Measurements from ENCODE around the gene PIGC.

PIGC gene

DNA sequence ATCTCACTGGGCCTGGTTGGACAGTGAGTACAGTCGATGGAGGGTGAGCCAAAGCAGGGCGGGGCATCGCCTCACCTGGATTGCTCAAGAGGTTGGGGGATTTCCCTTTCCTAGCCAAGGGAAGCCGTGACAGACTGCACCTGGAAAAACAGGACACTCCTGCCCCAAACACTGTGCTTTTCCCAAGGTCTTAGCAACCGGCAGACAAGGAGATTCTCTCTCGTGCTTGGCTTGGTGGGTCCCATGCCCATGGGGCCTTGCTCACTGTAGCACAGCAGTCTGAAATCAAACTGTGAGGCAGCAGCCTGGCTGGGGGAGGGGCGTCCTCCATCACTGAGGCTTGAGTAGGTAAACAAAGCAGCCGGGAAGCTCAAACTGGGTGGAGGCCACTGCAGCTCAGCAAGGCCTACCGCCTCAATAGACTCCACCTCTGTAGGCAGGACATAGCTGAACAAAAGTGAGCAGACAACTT lies 12.1 kb downstream of the PIGC start:
- no peak for DNase-seq (ENCODE audit: low read depth in 2 of 3, low spot score in 2 of 3)

DNA sequence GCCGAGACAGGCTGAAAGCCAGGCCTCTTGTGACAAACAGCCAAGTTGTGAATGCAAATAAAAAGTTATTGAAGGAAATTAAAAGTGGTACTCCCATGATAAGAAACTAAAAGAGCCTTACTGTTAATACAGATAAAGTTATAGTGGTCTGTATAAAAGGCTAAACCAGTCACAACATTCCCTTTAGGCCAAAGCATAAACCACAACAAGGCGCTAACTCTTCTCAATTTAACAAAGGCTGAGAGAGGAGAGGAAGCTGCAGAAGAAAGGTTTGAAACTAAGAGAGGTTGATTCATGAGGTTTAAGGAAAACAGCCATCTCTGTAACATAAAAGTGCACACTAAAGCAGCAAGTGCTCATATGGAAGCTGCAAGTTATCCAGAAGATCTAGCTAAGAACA lies 12.7 kb downstream of the PIGC start:
- no peak for DNase-seq (ENCODE audit: low read depth in 2 of 3, low spot score in 2 of 3)

DNA sequence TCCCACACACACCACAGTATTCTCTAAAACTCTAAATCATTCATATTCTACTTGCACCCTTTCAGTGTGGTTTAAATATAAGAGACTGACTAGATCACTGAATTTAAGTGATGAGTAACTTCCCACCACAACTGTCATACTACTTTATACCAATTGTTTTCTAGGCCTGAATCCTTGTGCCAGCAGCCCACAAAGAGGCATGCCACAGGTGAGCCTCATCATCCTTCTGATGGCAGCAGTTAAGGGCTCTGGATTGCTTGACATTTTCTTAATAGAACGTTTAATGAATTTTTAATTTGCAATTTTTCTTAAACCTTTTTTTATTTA lies 13.8 kb downstream of the PIGC start:
- no peak for DNase-seq (ENCODE audit: low read depth in 2 of 3, low spot score in 2 of 3)

DNA sequence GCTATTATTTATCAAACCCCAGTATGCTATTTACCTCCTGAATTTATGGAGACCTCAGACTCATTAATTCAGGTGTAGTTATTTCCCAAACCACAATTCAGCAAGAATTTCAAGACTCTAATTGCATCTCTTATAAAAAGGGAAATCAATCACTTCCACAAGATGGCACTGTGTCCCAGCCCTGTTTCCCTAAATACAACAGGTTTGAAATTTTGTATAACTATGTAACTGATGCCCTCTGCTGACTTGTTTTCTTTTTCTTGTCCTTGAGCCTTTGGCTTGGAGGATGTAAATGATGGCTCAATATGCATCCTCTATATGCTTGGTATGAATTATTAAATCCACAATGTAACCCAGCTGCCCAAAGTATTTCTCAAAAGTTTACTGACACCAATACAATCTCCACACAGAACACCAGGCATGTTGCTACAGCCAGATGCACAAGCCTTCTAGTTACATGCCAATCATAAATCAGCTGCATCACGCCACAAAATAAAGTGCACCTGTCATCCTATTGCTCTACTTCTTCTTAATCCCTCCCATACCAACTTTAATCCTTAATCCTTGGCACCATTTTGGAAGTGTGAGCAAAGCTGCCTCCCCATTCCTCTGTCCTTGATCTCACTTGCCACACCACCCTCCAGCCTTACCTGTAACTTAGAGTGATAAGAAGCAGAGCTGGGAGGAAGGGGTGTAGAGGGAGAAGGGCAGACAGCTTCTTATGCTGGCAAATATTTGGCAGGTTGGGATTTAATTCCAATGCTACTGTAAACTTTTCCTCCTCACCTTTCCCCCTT lies 14.3 kb downstream of the PIGC start:
- no peak for DNase-seq (ENCODE audit: low read depth in 2 of 3, low spot score in 2 of 3)

DNA sequence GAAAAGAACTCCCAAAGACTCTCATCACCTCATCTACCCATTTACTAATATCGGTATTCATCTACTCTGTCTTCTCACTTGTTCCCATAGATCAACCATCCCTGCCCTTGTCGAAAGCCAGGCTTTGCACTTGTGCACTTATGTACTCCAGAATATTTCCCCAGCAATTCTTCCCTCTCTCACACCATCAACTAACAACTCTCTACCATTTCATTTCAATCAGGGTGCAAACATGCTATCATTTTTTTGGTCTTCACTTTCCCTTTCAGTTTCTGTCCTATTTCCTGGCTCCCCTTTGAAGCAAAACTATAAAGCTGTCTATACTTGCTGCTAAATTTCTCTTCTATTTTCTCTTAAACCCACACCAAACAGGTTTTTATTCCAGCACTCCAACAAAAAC lies 16.7 kb downstream of the PIGC start:
- no peak for DNase-seq (ENCODE audit: low read depth in 2 of 3, low spot score in 2 of 3)

DNA sequence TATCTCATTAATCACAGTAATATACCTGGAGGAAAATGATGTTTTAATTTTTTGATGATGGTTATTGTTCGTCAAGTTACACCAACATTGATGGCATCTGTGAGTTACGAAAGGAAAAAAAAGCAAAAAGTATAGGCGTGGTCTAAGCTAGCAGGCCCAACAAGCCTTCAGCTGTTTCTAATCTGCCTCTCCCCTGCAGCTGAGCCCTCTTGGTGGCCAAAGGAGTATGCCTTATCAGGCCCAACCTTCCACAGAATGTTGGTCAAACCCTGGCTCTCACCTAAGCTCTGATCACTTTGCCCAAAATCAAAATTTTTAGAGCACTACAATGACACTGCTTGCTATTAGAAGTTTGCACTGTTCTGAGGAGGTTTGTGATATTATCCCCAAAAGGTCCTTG lies 18.5 kb downstream of the PIGC start:
- no peak for DNase-seq (ENCODE audit: low read depth in 2 of 3, low spot score in 2 of 3)

DNA sequence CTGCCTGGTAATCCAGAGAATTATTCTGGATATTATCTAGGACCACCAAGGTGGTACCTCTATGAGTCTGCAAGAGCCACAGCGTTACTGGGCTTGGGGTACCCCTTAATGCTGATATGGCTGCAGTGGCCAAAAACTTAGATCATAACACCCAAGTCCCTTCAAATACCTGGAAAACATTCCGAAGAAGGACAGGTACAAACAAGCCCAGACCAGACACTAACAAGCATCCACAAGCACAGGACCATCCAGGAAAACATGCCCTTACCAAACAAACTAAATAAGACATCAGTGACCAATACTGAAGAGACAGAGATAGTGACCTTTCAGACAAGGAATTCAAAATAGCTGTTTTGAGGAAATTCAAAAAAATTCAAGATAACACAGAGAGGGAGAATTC lies 20.5 kb downstream of the PIGC start:
- DNase-seq (ENCODE audit: low read depth in 2 of 3, low spot score in 2 of 3) = no peak

DNA sequence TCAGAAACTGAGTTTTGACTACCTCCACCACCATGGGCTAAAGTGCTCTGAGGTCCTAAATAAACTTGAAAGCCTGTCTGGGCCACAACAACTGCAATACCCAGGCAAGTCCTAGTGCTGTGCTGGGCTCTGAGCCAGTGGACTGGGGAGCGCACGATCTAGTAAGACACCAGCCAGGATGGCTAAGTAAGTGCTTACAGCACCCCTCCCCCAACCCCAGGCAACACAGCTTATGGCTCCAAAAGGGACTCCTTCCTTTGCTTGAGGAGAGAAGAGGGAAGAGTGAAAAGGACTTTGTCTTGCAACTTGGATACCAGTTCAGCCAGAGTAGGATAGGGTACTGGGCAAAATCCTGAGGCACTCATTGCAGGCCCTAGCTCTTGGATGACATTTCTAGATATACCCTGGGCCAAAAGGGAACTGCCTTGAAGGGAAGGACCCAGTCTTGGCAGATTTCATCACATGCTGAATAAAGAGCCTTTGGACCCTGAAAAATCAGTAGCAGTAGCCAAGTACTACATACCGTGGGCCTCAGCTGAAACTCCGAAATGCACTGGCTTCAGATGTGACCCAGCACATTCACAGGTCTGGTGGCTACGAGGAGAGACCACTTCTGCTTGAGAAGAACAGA lies 21.8 kb downstream of the PIGC start:
- DNase-seq (ENCODE audit: low read depth in 2 of 3, low spot score in 2 of 3) = no peak

DNA sequence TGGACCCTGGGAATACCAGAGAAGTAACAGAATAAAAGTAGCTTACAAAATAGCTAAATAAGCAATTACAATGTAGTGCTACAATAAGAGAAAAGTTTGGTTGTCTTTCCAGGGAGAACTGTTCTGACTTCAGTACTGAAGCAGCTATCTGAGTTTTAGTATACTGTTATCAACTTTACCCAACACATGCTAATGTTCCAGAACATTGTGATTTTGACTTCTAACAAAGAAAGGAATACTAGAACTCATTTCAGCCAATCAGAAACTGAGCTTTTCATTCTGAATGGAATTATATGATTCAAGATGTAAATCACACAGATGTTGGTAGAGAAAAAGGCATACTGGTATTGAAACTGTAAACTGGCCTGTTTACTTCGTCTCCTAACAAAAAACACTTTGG lies 23.5 kb downstream of the PIGC start, which contains the start of gene C1orf105:
Gene C1orf105, plus strand, starts transcription at position 301 of the 400 bp plus-strand sequence. CDS start 201 bp downstream, outside the sequence.
- DNase-seq (ENCODE audit: low read depth in 2 of 3, low spot score in 2 of 3) = no peak

DNA sequence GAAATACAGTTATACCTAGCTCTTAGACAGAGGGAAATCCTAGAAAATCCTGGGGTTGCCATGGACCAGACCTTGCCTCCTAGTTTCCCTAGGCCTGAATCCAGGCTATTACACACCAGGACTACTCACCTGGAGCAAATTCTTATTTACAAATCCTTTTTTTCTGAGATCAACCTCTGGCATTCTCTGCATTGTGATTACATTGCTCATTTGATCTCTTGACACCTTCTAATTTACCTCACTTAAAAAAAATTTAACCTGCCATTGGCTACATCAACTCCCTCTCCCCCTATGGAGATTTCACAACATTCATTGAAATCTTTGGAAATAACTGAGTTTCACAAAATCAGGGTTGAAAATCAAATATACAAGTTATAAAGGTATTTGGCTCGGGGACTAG lies 26.3 kb downstream of the PIGC start:
- DNase-seq (ENCODE audit: low read depth in 2 of 3, low spot score in 2 of 3) = no peak

DNA sequence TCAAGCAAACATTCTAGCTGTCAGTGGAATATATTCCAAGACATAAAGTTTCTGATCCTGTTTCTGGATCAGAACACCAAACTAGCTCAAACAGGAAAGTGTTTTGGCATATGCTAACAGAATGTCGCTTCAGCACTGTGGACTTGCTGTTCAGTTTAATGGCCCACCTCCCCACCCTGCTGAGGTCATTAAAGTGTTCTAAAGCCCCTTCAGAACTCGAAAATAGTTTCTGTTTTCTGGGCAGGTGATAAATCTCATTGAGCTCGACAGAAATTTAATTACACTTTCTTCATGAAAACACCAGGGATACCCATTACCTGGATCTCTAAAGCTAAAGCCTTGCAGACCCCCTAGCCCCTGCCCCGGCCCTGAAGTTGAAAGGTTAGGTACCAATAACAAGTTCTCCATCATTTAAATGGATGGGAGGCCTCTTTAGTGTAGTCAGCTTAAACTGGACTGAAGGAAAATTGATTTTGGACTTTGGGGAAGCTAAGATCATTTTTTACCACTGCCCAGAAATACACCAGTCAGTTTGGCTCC lies 27.3 kb downstream of the PIGC start:
- DNase-seq (ENCODE audit: low read depth in 2 of 3, low spot score in 2 of 3) = no peak

DNA sequence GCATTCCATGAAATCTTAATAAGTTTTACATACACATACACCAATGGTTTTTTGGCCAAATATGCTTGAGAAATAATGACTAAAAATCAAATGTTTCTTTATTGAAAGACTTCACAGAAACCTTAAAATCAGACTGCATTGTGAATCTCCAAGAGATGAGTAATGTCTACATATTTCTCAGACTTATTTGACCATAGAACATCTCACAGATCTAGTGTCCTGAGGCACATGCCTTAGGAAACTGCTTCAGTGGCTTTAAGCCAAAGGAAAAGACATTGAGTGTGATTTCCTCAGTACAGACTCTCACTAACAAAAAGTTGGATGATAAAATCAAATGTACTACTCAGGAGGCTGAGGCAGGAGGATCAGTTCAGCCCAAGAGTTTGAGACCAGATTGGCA lies 29.5 kb downstream of the PIGC start:
- no peak for DNase-seq (ENCODE audit: low read depth in 2 of 3, low spot score in 2 of 3)

DNA sequence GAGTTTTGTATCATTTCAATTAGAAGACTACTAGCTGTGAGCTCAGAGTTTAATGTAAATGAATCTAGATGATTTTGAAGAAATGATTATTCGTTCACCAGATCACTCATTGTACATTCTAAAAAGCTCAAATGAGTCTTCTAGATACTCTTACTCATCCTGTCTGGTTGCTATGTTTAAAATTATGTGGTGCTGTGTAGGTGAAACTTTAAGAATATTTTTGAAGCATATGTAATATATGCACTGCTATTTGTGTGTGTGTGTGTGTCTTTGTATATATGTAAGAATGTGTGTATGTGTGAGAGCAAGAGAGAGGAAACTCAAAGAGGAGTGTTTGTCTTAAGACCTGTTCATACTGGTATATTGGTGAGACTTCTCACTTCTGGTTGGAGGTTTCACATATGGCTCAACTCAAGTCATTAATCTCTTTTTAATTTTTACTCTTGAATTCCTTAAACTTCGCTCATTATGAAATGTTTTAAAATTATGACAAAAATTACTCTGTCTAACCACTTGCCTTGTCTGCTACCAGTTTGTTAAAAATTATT lies 32.0 kb downstream of the PIGC start:
- no peak for DNase-seq (ENCODE audit: low read depth in 2 of 3, low spot score in 2 of 3)

DNA sequence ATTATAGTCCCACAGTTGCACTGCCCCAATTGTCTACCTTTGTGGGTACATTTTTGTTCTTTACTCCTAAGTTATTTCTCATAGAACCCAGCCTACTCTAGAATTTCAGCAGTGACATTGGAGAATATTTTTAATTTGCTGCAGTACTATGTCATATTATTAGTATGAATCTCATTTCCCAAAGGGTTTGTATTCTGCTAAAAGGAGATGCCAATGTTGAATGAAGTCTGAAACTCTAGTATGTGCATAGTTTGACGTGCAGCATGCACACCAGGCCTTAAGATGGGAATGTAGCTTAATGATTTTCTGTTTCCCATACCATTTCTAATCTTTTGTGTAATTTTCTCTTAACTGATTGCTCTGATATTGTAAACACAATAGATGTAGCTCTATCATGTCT lies 33.8 kb downstream of the PIGC start:
- no peak for DNase-seq (ENCODE audit: low read depth in 2 of 3, low spot score in 2 of 3)

DNA sequence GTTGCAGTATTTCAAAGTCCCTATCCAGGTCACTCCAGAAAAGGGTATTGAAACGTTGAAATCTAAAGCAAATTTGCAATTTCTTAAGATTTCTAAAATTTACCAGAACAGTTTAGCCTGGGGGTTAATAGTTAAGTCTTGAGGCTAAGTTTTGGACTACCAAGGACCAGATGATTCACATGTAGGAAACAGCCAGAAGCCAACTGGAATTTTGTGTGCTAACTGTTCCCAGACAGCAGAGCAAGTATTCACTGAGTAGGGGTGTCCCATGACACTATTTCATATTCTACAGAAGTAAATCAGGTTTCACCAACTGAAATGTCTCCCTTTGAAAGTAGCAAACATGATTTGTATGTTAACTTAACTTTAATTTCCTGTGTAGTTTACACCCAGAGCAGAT lies 34.9 kb downstream of the PIGC start:
- DNase-seq (ENCODE audit: low read depth in 2 of 3, low spot score in 2 of 3) = no peak

DNA sequence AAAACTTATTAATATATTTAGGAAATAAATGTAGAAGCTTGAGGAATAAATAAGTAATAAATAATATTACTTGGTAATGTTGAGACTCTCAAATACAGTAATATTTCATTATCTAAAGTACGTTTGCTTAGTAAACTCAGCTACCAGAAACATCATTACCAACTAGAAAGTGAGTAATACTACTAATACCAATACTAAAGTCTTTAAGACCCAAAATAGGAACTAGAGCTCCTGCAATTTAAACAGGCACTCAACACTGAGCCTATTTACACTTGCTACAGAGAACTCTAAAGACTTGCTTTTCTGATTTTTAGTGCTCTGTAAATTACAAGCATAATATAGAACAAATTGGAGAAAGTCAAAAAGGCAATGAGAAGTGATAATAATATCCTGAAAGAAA lies 36.9 kb downstream of the PIGC start:
- no peak for DNase-seq (ENCODE audit: low read depth in 2 of 3, low spot score in 2 of 3)

DNA sequence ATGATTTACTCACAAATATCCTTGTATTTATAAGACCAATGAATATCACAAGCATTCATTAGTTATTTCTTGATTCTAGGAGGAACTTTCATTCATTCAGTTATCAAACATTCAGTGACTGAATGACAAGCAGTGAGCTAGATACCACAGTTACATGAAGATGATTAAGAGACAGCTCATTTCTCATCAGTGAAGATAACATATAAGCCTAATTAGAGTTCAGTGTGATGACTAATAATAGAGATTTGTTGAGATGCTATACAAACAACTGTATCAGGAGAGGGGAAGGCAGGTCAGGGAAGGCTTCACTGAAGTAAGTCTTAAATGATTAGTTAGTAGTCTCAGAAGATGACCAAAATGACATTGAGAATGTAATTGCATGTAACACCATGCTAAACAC lies 38.0 kb downstream of the PIGC start:
- no peak for DNase-seq (ENCODE audit: low read depth in 2 of 3, low spot score in 2 of 3)

DNA sequence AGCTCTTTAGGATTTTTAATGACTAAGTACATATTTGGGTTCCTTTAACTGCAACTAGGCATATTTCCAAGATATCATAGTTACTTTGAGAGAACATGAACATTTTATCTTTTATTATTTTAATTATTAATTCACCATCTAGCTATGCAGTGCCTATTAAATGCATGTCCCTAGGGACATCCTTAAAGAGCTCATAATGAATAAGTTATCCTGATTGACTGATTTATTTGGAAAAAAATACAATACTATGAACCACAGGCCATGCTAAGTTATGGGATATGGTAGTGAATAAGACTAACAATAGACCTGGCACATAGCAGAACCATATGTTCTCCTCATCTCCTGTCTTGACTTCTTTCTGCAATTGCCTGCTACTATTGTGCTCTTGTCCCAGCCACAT lies 39.7 kb downstream of the PIGC start:
- DNase-seq (ENCODE audit: low read depth in 2 of 3, low spot score in 2 of 3) = no peak

DNA sequence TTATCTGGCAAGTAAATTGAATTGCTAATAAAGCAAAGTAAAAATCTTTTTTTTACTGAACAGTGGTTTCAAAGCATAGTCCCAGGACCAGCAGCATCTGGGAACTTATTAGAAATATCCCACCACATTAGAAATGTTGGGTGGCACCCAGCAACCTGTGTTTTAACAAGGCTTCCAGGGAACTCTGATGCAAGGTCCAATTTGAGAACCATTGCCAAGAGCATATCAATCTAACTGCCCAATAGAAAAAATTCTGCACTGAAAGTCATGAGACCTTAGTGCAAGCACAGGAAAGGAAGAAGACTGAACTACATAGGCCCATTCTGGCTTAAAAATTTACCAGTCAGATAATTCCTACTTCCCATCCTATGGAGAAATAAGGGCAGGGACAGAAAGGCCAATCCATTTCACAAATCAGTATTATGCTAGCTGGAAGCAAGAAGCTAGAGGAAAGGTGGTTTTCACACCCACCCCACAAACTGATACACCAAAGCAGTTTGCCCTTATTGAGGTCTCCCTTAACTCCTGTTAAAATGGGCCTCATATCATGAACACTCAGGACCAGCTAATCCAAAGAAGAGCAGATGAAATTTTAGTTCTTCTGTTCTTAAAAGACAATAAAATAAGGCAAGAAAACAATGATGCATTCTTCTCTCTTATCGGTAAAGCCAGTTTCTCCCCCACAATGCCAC lies 40.8 kb downstream of the PIGC start:
- DNase-seq (ENCODE audit: low read depth in 2 of 3, low spot score in 2 of 3) = no peak

DNA sequence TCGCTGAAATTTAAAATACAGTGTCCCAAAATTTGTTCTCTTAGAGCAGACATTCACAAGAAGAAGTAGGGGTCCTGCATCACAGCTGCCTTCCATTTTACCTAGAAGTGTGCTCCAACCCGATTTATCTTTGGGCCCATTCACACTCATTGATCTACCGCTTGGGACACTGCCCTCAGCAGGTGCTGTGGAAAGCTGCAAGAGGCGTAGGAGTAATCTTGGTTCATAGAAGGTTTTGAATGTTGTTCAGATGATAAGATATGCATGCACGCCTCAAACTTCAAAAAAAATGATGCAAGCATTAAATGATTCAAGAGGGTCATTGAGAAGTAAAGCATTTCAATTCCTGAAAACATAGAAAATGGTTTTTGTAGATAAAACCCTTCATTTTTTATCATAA lies 42.0 kb downstream of the PIGC start:
- no peak for DNase-seq (ENCODE audit: low read depth in 2 of 3, low spot score in 2 of 3)

DNA sequence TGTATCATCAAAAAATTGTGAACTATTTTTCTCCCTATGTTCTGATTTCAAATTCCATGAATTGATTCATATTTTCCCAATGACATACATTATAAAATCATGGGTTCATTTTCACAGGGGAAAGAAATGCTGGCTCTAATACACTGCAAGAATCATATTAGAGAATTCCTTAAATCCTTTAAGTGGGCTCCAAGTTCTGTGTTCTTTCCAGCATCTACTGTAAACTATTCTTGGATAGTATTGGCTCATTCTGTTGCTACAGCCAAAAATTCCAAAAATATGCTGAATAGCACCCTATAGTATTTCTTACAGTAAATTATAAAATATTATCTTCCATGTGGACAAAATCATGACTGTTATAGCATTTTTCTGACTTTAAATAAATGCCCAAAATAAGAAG lies 42.4 kb downstream of the PIGC start:
- DNase-seq (ENCODE audit: low read depth in 2 of 3, low spot score in 2 of 3) = no peak

DNA sequence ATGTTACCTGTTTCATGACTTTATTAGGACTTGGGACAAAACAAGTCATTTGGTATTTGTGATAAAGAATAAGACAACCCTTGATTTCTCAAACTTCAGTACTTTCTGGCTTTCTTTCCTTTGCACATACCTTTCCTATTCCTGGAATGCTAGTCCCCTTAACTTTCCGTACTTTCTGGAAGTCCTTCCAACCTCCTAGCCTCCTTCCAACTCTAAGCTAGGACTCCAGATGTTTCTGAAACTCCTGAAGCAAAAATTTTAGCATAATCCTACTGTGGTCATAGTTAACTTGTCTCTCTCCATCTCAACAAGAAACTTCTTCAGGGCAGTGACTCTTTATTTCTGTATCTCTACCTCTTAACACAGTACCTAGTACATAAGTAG lies 43.2 kb downstream of the PIGC start:
- no peak for DNase-seq (ENCODE audit: low read depth in 2 of 3, low spot score in 2 of 3)

All from activated CD8-positive, alpha-beta memory T cell treated with anti-CD3 and anti-CD28 coated beads for 48 hours (primary cell).